Upper lobe of right lung (tissue), 1 donor: ENCODE results near the gene SND1. TPM values are rescaled to one million over a fixed set of nuclear protein-coding genes. Genes with fewer than 3 reads are reported as not detected.

Source experiments
- ATAC-seq: fragments of 200-7000 bp; cut with Tn5 transposase; one replicate; pipeline ENCODE4 v1.9.1; 2020; ENCODE audit warnings: mild to moderate bottlenecking, moderate library complexity
- DNase-seq: peaks from one replicate; pipeline ENCODE4 v3.0.0-alpha.2; 2020
- H3K27ac ChIP-seq: fragments of 200-600 bp; one replicate; pipeline ENCODE4 v1.8.0; 2022
- H3K27me3 ChIP-seq: fragments of 200-600 bp; one replicate; pipeline ENCODE4 v1.8.0; 2022; ENCODE audit warnings: mild to moderate bottlenecking
- H3K36me3 ChIP-seq: fragments of 200-600 bp; one replicate; pipeline ENCODE4 v1.8.0; 2022
- H3K4me1 ChIP-seq: fragments of 200-600 bp; one replicate; pipeline ENCODE4 v1.8.0; 2022
- H3K4me3 ChIP-seq: fragments of 200-600 bp; one replicate; pipeline ENCODE4 v1.8.0; 2022; ENCODE audit warnings: mild to moderate bottlenecking
- H3K9me3 ChIP-seq: fragments of 200-600 bp; one replicate; pipeline ENCODE4 v1.8.0; 2022
- intact Hi-C: fragments of 100-400 bp; cut with DNase I; formaldehyde crosslinking; loops from one replicate; pipeline ENCODE4 v1.11.0; 2022
- total RNA-seq: library from RNA; stranded (reverse); fragmentation: NEBNext Ultra II Directional; extraction: Animal tissue kit (Norgen Biotek cat#: 25700); gene quantifications from one replicate; pipeline ENCODE4 v1.2.1, GENCODE V29; 2021
- TF ChIP-seq, protein P1 (sequence below): fragments of 200-600 bp; IDR thresholded peaks from one replicate; pipeline ENCODE4 v1.8.0; 2022; ENCODE audit warnings: antibody characterized with exemption
- donor health status: DM: no; HTN: yes; CAD: no; lungs with severe emphysema.

Gene SND1
- total RNA-seq, 1 donor from 2014 or later = 150 TPM

DNA sequence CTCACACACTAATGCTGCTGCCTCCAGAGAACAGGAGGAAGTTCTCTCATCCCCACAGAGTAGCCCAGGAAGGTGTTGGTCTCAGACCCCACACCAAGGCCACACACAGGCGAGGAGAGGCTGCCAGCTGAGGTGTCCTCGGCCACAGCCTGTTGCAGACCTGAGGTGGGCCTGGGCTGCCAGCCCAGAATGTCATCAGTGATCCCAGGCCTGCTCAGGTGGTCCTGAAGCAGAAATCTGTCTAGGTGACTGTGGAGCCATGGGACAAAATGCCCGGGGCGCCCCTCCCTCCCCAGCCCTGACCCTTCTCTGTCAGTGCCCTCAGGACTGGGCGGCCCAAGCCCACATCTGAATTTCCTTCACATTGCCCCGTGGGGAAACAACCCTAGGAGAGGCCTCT lies 422.7 kb downstream of the SND1 start:
- intact Hi-C loops = no loop called here
- Histone ChIP-seq H3K4me1 (no peaks in the 10 kb centered on the region), H3K36me3 (peaks cover 21% of the 10 kb centered on the region), H3K27ac (no peak overlapping the region), H3K9me3 (no peaks in the 10 kb centered on the region), H3K27me3 (no peaks in the 10 kb centered on the region), H3K4me3 (no peak overlapping the region)
- TF ChIP-seq, protein P1, sequence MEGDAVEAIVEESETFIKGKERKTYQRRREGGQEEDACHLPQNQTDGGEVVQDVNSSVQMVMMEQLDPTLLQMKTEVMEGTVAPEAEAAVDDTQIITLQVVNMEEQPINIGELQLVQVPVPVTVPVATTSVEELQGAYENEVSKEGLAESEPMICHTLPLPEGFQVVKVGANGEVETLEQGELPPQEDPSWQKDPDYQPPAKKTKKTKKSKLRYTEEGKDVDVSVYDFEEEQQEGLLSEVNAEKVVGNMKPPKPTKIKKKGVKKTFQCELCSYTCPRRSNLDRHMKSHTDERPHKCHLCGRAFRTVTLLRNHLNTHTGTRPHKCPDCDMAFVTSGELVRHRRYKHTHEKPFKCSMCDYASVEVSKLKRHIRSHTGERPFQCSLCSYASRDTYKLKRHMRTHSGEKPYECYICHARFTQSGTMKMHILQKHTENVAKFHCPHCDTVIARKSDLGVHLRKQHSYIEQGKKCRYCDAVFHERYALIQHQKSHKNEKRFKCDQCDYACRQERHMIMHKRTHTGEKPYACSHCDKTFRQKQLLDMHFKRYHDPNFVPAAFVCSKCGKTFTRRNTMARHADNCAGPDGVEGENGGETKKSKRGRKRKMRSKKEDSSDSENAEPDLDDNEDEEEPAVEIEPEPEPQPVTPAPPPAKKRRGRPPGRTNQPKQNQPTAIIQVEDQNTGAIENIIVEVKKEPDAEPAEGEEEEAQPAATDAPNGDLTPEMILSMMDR = no peak
- DNase-seq (no peak), ATAC-seq (no peak)

DNA sequence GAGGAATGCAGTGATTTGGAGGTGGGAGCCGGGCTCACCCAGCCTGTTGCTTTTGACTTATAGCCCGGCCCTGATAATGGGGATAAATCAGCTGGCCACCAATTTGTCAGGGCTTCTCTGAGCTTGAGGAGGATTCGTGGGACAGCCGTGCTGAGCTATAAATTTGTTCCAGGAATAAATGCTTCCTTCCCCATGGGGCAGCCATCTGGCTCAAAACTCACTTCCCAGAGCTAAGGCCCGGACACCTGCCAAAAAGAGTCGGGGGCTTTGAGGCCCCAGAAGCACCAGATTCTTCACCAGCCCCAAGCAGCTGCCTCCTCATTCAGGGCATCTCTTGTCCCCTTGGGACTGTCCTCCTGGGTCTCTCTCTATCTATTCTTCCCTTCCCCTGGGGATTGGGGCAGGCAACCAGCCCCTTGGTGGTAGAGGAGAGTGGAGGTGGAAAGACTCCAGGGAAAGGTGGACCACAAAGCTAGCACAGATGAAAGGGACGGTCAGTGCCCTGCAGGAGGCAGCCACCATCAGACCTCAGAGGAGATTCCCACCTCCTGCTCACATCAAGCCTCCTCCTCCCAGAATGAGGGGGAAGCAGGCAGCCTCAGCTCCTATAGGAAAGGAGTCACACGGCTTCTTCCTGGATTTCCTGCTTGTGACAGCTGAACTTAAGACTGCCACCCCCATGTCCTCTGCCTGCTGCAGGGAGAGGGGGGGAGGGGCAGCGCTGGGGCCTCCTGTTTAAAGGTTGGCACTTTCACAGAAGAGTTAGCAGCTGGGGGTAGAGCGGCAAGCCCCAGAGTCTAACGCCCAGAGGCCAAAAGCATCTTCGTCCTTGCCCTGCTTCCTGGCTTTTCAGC lies 423.5 kb downstream of the SND1 start:
- peaks cover 29% of the 10 kb centered on the region for H3K36me3 ChIP-seq
- no peak for DNase-seq

DNA sequence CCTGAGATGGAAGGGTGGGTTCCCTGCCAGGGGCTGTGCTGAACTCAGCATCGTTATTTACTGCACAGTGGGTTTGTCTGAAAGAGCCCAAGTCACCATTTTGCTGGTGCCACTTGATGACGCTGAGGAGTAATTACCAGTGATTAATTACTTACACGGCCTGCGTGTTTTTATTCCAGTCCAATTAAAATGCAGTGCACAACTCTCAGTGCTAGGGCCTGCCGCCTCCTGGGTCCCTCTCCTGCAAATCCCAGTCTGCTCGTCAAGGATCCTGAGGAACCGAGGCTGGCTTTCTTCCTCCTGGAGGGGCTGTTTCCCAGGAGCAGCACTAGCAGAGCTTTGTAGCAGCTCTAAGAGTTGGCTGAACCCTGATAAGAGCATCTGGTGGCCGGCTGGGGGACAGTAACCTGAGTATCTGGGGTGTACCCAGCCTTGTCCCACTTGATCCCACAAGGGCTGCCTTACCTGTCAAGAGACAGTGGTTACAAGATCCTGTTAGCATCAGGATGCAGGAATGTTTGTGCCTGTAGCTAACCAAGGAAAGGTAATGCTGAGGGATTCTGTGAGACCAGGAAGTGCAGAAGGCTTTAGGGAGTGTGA lies 424.3 kb downstream of the SND1 start:
- Histone ChIP-seq H3K27ac (no peak overlapping the region), H3K36me3 (peaks cover 34% of the 10 kb centered on the region), H3K27me3 (no peaks in the 10 kb centered on the region), H3K4me1 (no peaks in the 10 kb centered on the region), H3K4me3 (no peak overlapping the region), H3K9me3 (no peaks in the 10 kb centered on the region)
- TF ChIP-seq, protein P1 = no peak
- no peak for DNase-seq
- intact Hi-C loops = no loop called here
- no peak for ATAC-seq

More for the DNA sequence above, 423.5 kb downstream of the SND1 start:
- Histone ChIP-seq H3K27me3 (no peaks in the 10 kb centered on the region), H3K4me3 (no peak overlapping the region), H3K27ac (no peak overlapping the region), H3K9me3 (no peaks in the 10 kb centered on the region), H3K4me1 (no peaks in the 10 kb centered on the region)
- TF ChIP-seq, protein P1 = no peak
- intact Hi-C loops = no loop called here
- no peak for ATAC-seq

DNA sequence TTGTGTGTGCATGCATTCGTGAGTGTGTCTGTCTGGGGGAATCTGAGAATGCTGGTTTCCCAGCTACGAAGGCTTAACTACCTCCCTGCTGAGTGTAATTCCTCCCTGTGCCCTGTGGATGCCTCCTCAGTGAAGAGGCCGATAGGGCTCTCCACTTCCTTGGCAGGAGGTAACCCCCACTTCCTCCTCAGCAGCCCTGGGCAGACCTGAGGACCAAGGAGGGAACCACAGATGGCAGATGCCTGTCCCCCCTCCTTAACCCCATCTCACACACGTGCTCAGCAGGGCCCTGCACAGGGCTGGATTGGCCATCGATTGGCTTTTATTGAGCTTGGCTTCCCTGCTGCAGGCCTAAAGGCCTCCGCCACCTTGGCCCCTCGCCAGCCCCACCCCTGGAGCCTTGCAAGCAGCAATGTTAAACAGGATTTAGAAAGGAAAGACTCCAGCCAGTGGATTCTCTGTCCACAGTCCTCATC lies 424.8 kb downstream of the SND1 start:
- no peaks in the 10 kb centered on the region for H3K27me3 ChIP-seq
- TF ChIP-seq, protein P1 = no peak
- DNase-seq (peak; percentile 72), ATAC-seq (no peak)
- no peak overlapping the region for H3K4me3 ChIP-seq
- intact Hi-C loops = no loop called here
- no peak overlapping the region for H3K27ac ChIP-seq
- no peaks in the 10 kb centered on the region for H3K9me3 ChIP-seq
- peaks cover 40% of the 10 kb centered on the region for H3K36me3 ChIP-seq
- H3K4me1 ChIP-seq = no peaks in the 10 kb centered on the region

DNA sequence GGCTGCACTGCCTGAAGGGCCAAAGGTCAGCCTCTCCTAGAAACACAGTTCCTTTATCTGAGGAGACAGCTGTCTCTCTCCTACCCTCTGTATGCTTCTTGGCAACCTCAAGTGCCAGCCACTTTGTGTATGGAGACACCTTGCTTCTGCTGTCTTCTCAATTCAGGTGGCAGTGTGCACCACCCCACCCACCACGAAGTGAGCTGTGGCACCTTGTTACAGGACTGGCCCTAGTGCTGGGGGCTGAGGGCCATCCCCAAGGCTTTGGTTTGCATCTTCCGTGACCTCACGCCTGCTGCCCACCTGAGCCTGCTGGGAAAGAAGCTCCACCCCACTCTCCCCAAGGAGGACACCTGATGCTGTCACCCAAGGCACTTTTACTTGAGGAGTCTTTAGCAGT lies 426.3 kb downstream of the SND1 start:
- Histone ChIP-seq H3K27ac (no peak overlapping the region), H3K4me1 (no peaks in the 10 kb centered on the region), H3K4me3 (no peak overlapping the region), H3K9me3 (no peaks in the 10 kb centered on the region), H3K27me3 (no peaks in the 10 kb centered on the region), H3K36me3 (peaks cover 48% of the 10 kb centered on the region)
- DNase-seq (no peak), ATAC-seq (no peak)
- intact Hi-C loops = no loop called here
- TF ChIP-seq, protein P1 = no peak
